Measurements from ENCODE around the gene CCDC136. TPM values are rescaled to one million over a fixed set of nuclear protein-coding genes. Genes with fewer than 3 reads are reported as not detected.

The CCDC136 gene
- polyA plus RNA-seq, 4 donors, result 0.22 to 4.5 (median 1.5) TPM

- Histone ChIP-seq H3K27me3 (ENCODE audit: control insufficient read depth in 3 of 3, insufficient read depth in 3 of 3, low read length in 3 of 3) (no peaks in the 10 kb centered on the region), H3K4me1 (ENCODE audit: control insufficient read depth in 3 of 3, insufficient read depth in 2 of 3, low read depth in 1 of 3, low read length in 2 of 3) (peaks cover 0 to 5% (median 0%) of the 10 kb centered on the region in 3 donors), H3K9me3 (ENCODE audit: control insufficient read depth in 2 of 2, insufficient read depth in 1 of 2, low read depth in 1 of 2, low read length in 1 of 2) (no peaks in the 10 kb centered on the region), H3K36me3 (ENCODE audit: control insufficient read depth in 3 of 3, insufficient read depth in 2 of 3, low read depth in 1 of 3, low read length in 3 of 3) (peaks cover 0 to 3% (median 0%) of the 10 kb centered on the region in 3 donors), H3K27ac (ENCODE audit: low read depth in 1 of 3, low read length in 2 of 3) (no peak overlapping the region), H3K4me3 (ENCODE audit: low read depth in 1 of 3, low read length in 3 of 3) (no peak overlapping the region)
- no peak for DNase-seq
- 83 to 86% (median 85%) methylated on average over 6 of the region's 6 CpGs for WGBS, 3 donors
- FAIRE-seq, result no peak
Measured at GRCh38 chr7:128804484-128804883, 12.7 kb downstream of the CCDC136 start.

- no peak overlapping the region for H3K27ac ChIP-seq (ENCODE audit: low read depth in 1 of 3, low read length in 2 of 3)
- no peak overlapping the region for H3K4me3 ChIP-seq (ENCODE audit: low read depth in 1 of 3, low read length in 3 of 3)
- WGBS, 3 donors, result 92 to 94% (median 93%) methylated on average over 5 of the region's 5 CpGs
- H3K4me1 ChIP-seq (ENCODE audit: control insufficient read depth in 3 of 3, insufficient read depth in 2 of 3, low read depth in 1 of 3, low read length in 2 of 3), result peaks cover 0 to 5% (median 0%) of the 10 kb centered on the region in 3 donors
- H3K27me3 ChIP-seq (ENCODE audit: control insufficient read depth in 3 of 3, insufficient read depth in 3 of 3, low read length in 3 of 3), result no peaks in the 10 kb centered on the region
- H3K9me3 ChIP-seq (ENCODE audit: control insufficient read depth in 2 of 2, insufficient read depth in 1 of 2, low read depth in 1 of 2, low read length in 1 of 2), result no peaks in the 10 kb centered on the region
- DNase-seq (no peak), FAIRE-seq (no peak)
- peaks cover 0 to 5% (median 0%) of the 10 kb centered on the region in 3 donors for H3K36me3 ChIP-seq (ENCODE audit: control insufficient read depth in 3 of 3, insufficient read depth in 2 of 3, low read depth in 1 of 3, low read length in 3 of 3)
Measured at GRCh38 chr7:128805225-128805624, 13.5 kb downstream of the CCDC136 start.

GRCh38 chr7:128807191-128807590 is 15.4 kb downstream of the CCDC136 start:
- 83 to 90% (median 85%) methylated on average over 8 of the region's 8 CpGs for WGBS, 3 donors
- H3K4me3 ChIP-seq (ENCODE audit: low read depth in 1 of 3, low read length in 3 of 3), result no peak overlapping the region
- no peak overlapping the region for H3K27ac ChIP-seq (ENCODE audit: low read depth in 1 of 3, low read length in 2 of 3)
- no peaks in the 10 kb centered on the region for H3K4me1 ChIP-seq (ENCODE audit: control insufficient read depth in 3 of 3, insufficient read depth in 2 of 3, low read depth in 1 of 3, low read length in 2 of 3)
- H3K27me3 ChIP-seq (ENCODE audit: control insufficient read depth in 3 of 3, insufficient read depth in 3 of 3, low read length in 3 of 3), result no peaks in the 10 kb centered on the region
- peaks cover 0 to 9% (median 0%) of the 10 kb centered on the region in 3 donors for H3K36me3 ChIP-seq (ENCODE audit: control insufficient read depth in 3 of 3, insufficient read depth in 2 of 3, low read depth in 1 of 3, low read length in 3 of 3)
- no peak for DNase-seq
- FAIRE-seq, result no peak
- no peaks in the 10 kb centered on the region for H3K9me3 ChIP-seq (ENCODE audit: control insufficient read depth in 2 of 2, insufficient read depth in 1 of 2, low read depth in 1 of 2, low read length in 1 of 2)

GRCh38 chr7:128809363-128809762 is 17.6 kb downstream of the CCDC136 start:
- Histone ChIP-seq H3K9me3 (ENCODE audit: control insufficient read depth in 2 of 2, insufficient read depth in 1 of 2, low read depth in 1 of 2, low read length in 1 of 2) (no peaks in the 10 kb centered on the region), H3K27ac (ENCODE audit: low read depth in 1 of 3, low read length in 2 of 3) (no peak overlapping the region), H3K4me3 (ENCODE audit: low read depth in 1 of 3, low read length in 3 of 3) (no peak overlapping the region), H3K27me3 (ENCODE audit: control insufficient read depth in 3 of 3, insufficient read depth in 3 of 3, low read length in 3 of 3) (no peaks in the 10 kb centered on the region), H3K36me3 (ENCODE audit: control insufficient read depth in 3 of 3, insufficient read depth in 2 of 3, low read depth in 1 of 3, low read length in 3 of 3) (peaks cover 0 to 9% (median 0%) of the 10 kb centered on the region in 3 donors), H3K4me1 (ENCODE audit: control insufficient read depth in 3 of 3, insufficient read depth in 2 of 3, low read depth in 1 of 3, low read length in 2 of 3) (peaks cover 0 to 9% (median 0%) of the 10 kb centered on the region in 3 donors)
- FAIRE-seq, result no peak
- 75 to 86% (median 82%) methylated on average over 3 of the region's 3 CpGs for WGBS, 3 donors
- DNase-seq, result no peak

- no peak for FAIRE-seq
- Histone ChIP-seq H3K4me3 (ENCODE audit: low read depth in 1 of 3, low read length in 3 of 3) (no peak overlapping the region), H3K4me1 (ENCODE audit: control insufficient read depth in 3 of 3, insufficient read depth in 2 of 3, low read depth in 1 of 3, low read length in 2 of 3) (peaks cover 0 to 9% (median 0%) of the 10 kb centered on the region in 3 donors), H3K27me3 (ENCODE audit: control insufficient read depth in 3 of 3, insufficient read depth in 3 of 3, low read length in 3 of 3) (no peaks in the 10 kb centered on the region), H3K27ac (ENCODE audit: low read depth in 1 of 3, low read length in 2 of 3) (no peak overlapping the region), H3K36me3 (ENCODE audit: control insufficient read depth in 3 of 3, insufficient read depth in 2 of 3, low read depth in 1 of 3, low read length in 3 of 3) (peaks cover 0 to 6% (median 0%) of the 10 kb centered on the region in 3 donors), H3K9me3 (ENCODE audit: control insufficient read depth in 2 of 2, insufficient read depth in 1 of 2, low read depth in 1 of 2, low read length in 1 of 2) (no peaks in the 10 kb centered on the region)
- no peak for DNase-seq
- WGBS, 3 donors, result 86 to 90% (median 87%) methylated on average over 2 of the region's 2 CpGs
Measured at GRCh38 chr7:128810473-128810872, 18.7 kb downstream of the CCDC136 start.

- peaks cover 0 to 6% (median 0%) of the 10 kb centered on the region in 3 donors for H3K36me3 ChIP-seq (ENCODE audit: control insufficient read depth in 3 of 3, insufficient read depth in 2 of 3, low read depth in 1 of 3, low read length in 3 of 3)
- H3K4me3 ChIP-seq (ENCODE audit: low read depth in 1 of 3, low read length in 3 of 3), result no peak overlapping the region
- H3K27me3 ChIP-seq (ENCODE audit: control insufficient read depth in 3 of 3, insufficient read depth in 3 of 3, low read length in 3 of 3), result no peaks in the 10 kb centered on the region
- FAIRE-seq, result no peak
- no peak for DNase-seq
- H3K4me1 ChIP-seq (ENCODE audit: control insufficient read depth in 3 of 3, insufficient read depth in 2 of 3, low read depth in 1 of 3, low read length in 2 of 3), result peaks cover 0 to 9% (median 0%) of the 10 kb centered on the region in 3 donors
- no peaks in the 10 kb centered on the region for H3K9me3 ChIP-seq (ENCODE audit: control insufficient read depth in 2 of 2, insufficient read depth in 1 of 2, low read depth in 1 of 2, low read length in 1 of 2)
- no peak overlapping the region for H3K27ac ChIP-seq (ENCODE audit: low read depth in 1 of 3, low read length in 2 of 3)
- 84 to 92% (median 92%) methylated on average over 3 of the region's 3 CpGs for WGBS, 3 donors
Measured at GRCh38 chr7:128810997-128811396, 19.2 kb downstream of the CCDC136 start.

GRCh38 chr7:128811631-128812430 is 20.1 kb downstream of the CCDC136 start:
- no peaks in the 10 kb centered on the region for H3K9me3 ChIP-seq (ENCODE audit: control insufficient read depth in 2 of 2, insufficient read depth in 1 of 2, low read depth in 1 of 2, low read length in 1 of 2)
- WGBS, 3 donors, result 87 to 94% (median 90%) methylated on average over 11 of the region's 11 CpGs
- FAIRE-seq (no peak), DNase-seq (no peak)
- H3K4me1 ChIP-seq (ENCODE audit: control insufficient read depth in 3 of 3, insufficient read depth in 2 of 3, low read depth in 1 of 3, low read length in 2 of 3), result peaks cover 0 to 9% (median 0%) of the 10 kb centered on the region in 3 donors
- H3K36me3 ChIP-seq (ENCODE audit: control insufficient read depth in 3 of 3, insufficient read depth in 2 of 3, low read depth in 1 of 3, low read length in 3 of 3), result peaks cover 0 to 6% (median 0%) of the 10 kb centered on the region in 3 donors
- no peak overlapping the region for H3K27ac ChIP-seq (ENCODE audit: low read depth in 1 of 3, low read length in 2 of 3)
- H3K27me3 ChIP-seq (ENCODE audit: control insufficient read depth in 3 of 3, insufficient read depth in 3 of 3, low read length in 3 of 3), result no peaks in the 10 kb centered on the region
- H3K4me3 ChIP-seq (ENCODE audit: low read depth in 1 of 3, low read length in 3 of 3), result no peak overlapping the region

GRCh38 chr7:128812514-128813168 is 20.9 kb downstream of the CCDC136 start:
- DNase-seq, result peak; percentile 37 to 59
- H3K4me1 ChIP-seq (ENCODE audit: control insufficient read depth in 3 of 3, insufficient read depth in 2 of 3, low read depth in 1 of 3, low read length in 2 of 3), result peaks cover 0 to 9% (median 0%) of the 10 kb centered on the region in 3 donors
- no peak for FAIRE-seq
- H3K27ac ChIP-seq (ENCODE audit: low read depth in 1 of 3, low read length in 2 of 3), result no peak overlapping the region
- peaks cover 0 to 6% (median 0%) of the 10 kb centered on the region in 3 donors for H3K36me3 ChIP-seq (ENCODE audit: control insufficient read depth in 3 of 3, insufficient read depth in 2 of 3, low read depth in 1 of 3, low read length in 3 of 3)
- 33 to 52% (median 42%) methylated on average over 11 of the region's 11 CpGs for WGBS, 3 donors
- H3K4me3 ChIP-seq (ENCODE audit: low read depth in 1 of 3, low read length in 3 of 3), result no peak overlapping the region
- H3K9me3 ChIP-seq (ENCODE audit: control insufficient read depth in 2 of 2, insufficient read depth in 1 of 2, low read depth in 1 of 2, low read length in 1 of 2), result no peaks in the 10 kb centered on the region
- H3K27me3 ChIP-seq (ENCODE audit: control insufficient read depth in 3 of 3, insufficient read depth in 3 of 3, low read length in 3 of 3), result no peaks in the 10 kb centered on the region
